NB4 (cell line): ENCODE data around the gene NEMP2.

Experiments
- POLR2A ChIP-seq: IDR thresholded peaks from 2 replicates; pipeline ENCODE4 v1.6.1; 2011; ENCODE audit warnings: mild to moderate bottlenecking; ENCODE audit not compliant: insufficient read length; ENCODE audit errors: extremely low read depth
- TF ChIP-seq, protein P1 (sequence below): IDR thresholded peaks from one replicate; pipeline ENCODE4 v1.5.1; 2012; ENCODE audit warnings: low read depth, low read length

DNA sequence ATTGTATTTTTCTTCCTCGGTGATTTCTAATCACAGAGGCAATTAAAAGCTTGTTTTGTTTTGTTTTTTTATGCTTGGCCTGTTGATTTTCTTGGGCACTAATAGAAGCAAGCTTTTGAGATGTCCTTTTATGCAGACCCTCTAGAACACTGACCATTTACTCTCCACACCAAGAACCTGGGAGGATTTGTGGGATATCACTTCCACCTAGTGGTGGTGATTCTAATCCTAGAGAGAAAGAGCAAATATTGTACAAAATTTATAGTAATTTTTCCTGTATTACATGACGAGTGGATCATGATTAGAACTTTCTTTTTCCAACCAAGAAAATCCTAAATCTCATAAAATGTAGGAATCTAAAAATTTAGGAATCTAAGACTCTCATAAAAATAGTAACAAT lies 23.4 kb downstream of the NEMP2 start:
- TF ChIP-seq, protein P1, sequence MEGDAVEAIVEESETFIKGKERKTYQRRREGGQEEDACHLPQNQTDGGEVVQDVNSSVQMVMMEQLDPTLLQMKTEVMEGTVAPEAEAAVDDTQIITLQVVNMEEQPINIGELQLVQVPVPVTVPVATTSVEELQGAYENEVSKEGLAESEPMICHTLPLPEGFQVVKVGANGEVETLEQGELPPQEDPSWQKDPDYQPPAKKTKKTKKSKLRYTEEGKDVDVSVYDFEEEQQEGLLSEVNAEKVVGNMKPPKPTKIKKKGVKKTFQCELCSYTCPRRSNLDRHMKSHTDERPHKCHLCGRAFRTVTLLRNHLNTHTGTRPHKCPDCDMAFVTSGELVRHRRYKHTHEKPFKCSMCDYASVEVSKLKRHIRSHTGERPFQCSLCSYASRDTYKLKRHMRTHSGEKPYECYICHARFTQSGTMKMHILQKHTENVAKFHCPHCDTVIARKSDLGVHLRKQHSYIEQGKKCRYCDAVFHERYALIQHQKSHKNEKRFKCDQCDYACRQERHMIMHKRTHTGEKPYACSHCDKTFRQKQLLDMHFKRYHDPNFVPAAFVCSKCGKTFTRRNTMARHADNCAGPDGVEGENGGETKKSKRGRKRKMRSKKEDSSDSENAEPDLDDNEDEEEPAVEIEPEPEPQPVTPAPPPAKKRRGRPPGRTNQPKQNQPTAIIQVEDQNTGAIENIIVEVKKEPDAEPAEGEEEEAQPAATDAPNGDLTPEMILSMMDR, result no peak
- no peak for TF ChIP-seq POLR2A
